Nephron progenitor cell (in vitro differentiated cells): ENCODE results near the gene SNORC.

ENCODE experiments used
- DNase-seq: peaks from one replicate; pipeline ENCODE4 v3.0.0; 2021
- H3K27ac Mint-ChIP-seq: 2 replicates; pipeline ENCODE4 v1.8.0; 2021; ENCODE audit warnings: mild to moderate bottlenecking, moderate library complexity, mixed read lengths
- H3K27me3 Mint-ChIP-seq: 2 replicates; pipeline ENCODE4 v1.8.0; 2021; ENCODE audit warnings: mild to moderate bottlenecking, low read depth, mixed read lengths; ENCODE audit not compliant: poor library complexity
- H3K36me3 Mint-ChIP-seq: 2 replicates; pipeline ENCODE4 v1.8.0; 2021; ENCODE audit warnings: low read depth, mixed read lengths
- H3K4me1 Mint-ChIP-seq: 2 replicates; pipeline ENCODE4 v1.8.0; 2021; ENCODE audit warnings: mixed read lengths
- H3K4me3 Mint-ChIP-seq: 2 replicates; pipeline ENCODE4 v1.8.0; 2021; ENCODE audit warnings: mild to moderate bottlenecking, moderate library complexity, mixed read lengths
- H3K9me3 Mint-ChIP-seq: 2 replicates; pipeline ENCODE4 v1.8.0; 2021; ENCODE audit warnings: mild to moderate bottlenecking, moderate library complexity, mixed read lengths
- CTCF ChIP-seq: fragments of 200-600 bp; sonication (generic); IDR thresholded peaks from 2 replicates; pipeline ENCODE4 v1.5.0; 2021; ENCODE audit warnings: antibody characterized with exemption

SNORC gene

GRCh38 chr2:232870018-232870765 is at the start of gene SNORC:
TSS of gene SNORC (plus strand) at chr2:232870264. CDS start at chr2:232870342, 78 bp downstream.
- Mint-ChIP-seq H3K4me1 (peaks cover 29% of the 10 kb centered on the region), H3K36me3 (no peaks in the 10 kb centered on the region), H3K27ac (peak within 1 kb of the TSS; percentile 86), H3K9me3 (no peaks in the 10 kb centered on the region), H3K27me3 (peaks cover 21% of the 10 kb centered on the region), H3K4me3 (no peak within 1 kb of the TSS)
- no peak for DNase-seq
- no peak for TF ChIP-seq CTCF

- TF ChIP-seq CTCF = no peak
- peaks cover under 1% of the 10 kb centered on the region for H3K4me1 Mint-ChIP-seq
- H3K9me3 Mint-ChIP-seq = no peaks in the 10 kb centered on the region
- H3K27me3 Mint-ChIP-seq = no peaks in the 10 kb centered on the region
- DNase-seq = no peak
- H3K4me3 Mint-ChIP-seq = no peak overlapping the region
- no peak overlapping the region for H3K27ac Mint-ChIP-seq
- peaks cover 71% of the 10 kb centered on the region for H3K36me3 Mint-ChIP-seq
Measured at GRCh38 chr2:232829988-232830387, 40.1 kb upstream of the SNORC start.

DNA sequence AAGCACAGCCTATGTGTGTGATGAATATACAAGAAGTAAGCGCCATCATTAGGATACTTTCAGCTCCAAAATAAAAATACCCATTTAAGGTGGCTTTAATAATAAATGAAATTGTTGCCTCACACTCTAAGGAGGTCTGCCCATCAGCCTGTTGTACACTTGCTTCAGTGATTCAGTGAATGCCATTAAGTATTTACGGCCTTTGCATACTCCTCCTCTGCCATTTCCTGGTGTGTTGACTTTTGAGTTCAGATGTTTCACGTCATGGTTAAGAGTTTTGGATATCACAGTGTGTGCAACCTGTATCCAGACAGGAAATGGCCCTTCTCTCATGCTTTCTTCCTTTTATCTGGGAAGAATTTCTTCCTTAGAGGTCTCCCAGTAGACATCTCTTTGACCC is 38.6 kb upstream of the SNORC start:
- H3K9me3 Mint-ChIP-seq = no peaks in the 10 kb centered on the region
- no peak for DNase-seq
- H3K4me1 Mint-ChIP-seq = peaks cover 10% of the 10 kb centered on the region
- no peak for TF ChIP-seq CTCF
- no peak overlapping the region for H3K4me3 Mint-ChIP-seq
- H3K36me3 Mint-ChIP-seq = peaks cover 66% of the 10 kb centered on the region
- H3K27me3 Mint-ChIP-seq = no peaks in the 10 kb centered on the region
- peak overlapping the region; percentile 41 for H3K27ac Mint-ChIP-seq

GRCh38 chr2:232833830-232834229 is 36.2 kb upstream of the SNORC start:
- Mint-ChIP-seq H3K4me1 (peaks cover 10% of the 10 kb centered on the region), H3K27ac (peak overlapping the region; percentile 95), H3K9me3 (no peaks in the 10 kb centered on the region), H3K36me3 (peaks cover 76% of the 10 kb centered on the region), H3K4me3 (no peak overlapping the region), H3K27me3 (no peaks in the 10 kb centered on the region)
- no peak for DNase-seq
- TF ChIP-seq CTCF = no peak

DNA sequence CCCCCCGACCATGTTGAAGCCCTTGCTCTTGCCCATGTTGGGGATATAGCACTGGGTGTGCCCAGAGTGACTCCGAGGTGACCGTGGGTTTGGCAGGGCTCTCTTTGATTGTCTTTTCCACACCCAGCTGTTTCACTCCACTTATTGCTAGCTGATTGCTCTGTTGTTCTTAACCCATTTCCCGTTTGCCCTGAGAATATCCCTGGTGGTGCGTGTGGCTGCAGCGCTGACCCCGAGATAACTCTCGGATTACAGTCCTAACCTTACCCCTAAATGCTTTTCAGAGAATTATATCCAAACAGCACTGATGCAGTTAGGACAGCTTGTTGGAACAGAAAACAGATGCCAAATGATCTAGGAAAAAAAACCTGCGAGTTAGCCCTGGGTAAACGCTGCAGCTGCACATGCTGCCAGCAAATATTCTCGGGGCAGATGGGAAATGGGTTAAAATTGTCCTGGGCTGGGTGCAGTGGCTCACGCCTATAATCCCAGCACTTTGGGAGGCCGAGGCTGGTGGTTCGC is 34.3 kb upstream of the SNORC start:
- Mint-ChIP-seq H3K4me3 (no peak overlapping the region), H3K4me1 (peaks cover 10% of the 10 kb centered on the region), H3K36me3 (peaks cover 81% of the 10 kb centered on the region), H3K9me3 (no peaks in the 10 kb centered on the region), H3K27ac (peak overlapping the region; percentile 74), H3K27me3 (no peaks in the 10 kb centered on the region)
- no peak for TF ChIP-seq CTCF
- DNase-seq = no peak

DNA sequence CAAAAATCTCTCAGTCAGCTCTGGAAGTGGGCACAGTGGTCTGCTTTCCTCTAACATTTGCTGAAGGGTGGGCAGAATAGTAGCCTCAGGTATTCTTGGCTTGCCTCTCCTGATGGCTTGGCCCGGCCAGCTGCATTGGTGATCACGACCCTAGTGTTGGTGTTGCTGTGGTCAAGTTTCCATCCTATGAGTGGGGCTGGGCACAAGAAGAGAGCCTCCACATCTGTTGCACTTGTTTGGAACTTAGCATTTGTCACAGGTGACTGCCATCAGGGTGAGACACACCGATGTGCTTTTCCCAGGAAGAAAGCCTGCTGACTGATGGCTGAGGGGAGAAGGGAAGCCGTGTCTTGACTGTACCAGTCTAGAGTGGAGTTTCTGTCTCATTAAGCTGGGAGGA is 33.1 kb upstream of the SNORC start:
- H3K9me3 Mint-ChIP-seq = no peaks in the 10 kb centered on the region
- H3K27ac Mint-ChIP-seq = peak overlapping the region; percentile 73
- H3K4me1 Mint-ChIP-seq = peaks cover 10% of the 10 kb centered on the region
- no peaks in the 10 kb centered on the region for H3K27me3 Mint-ChIP-seq
- peaks cover 81% of the 10 kb centered on the region for H3K36me3 Mint-ChIP-seq
- no peak for DNase-seq
- no peak for TF ChIP-seq CTCF
- H3K4me3 Mint-ChIP-seq = no peak overlapping the region
